Lower leg skin (tissue), 4 donors: Measurements from ENCODE around the gene SMIM3. TPM values are rescaled to one million over a fixed set of nuclear protein-coding genes. Genes with fewer than 3 reads are reported as not detected.
"Not testable (repeated sequence)": the region's sequence is repeated elsewhere in the genome, so short reads cannot be mapped to it uniquely, and the experiment has no call there.

Source experiments
- DNase-seq, 2 donors: peaks; one replicate each; pipeline ENCODE4 v3.0.0-alpha.2; 2019; ENCODE audit warnings: low spot score in 2 of 2
- H3K4me3 ChIP-seq: fragments of 200-600 bp; sonication (generic); 2 replicates; pipeline ENCODE4 v1.5.1; 2017; ENCODE audit warnings: mild to moderate bottlenecking, low read depth; ENCODE audit not compliant: poor library complexity, severe bottlenecking
- CTCF ChIP-seq, 3 donors: fragments of 450-650 bp; IDR thresholded peaks; one replicate each; pipeline ENCODE4 v1.5.1; 2016; ENCODE audit warnings: antibody characterized with exemption in 3 of 3, mild to moderate bottlenecking in 3 of 3, moderate library complexity in 2 of 3
- POLR2A ChIP-seq, 2 donors: fragments of 450-650 bp; IDR thresholded peaks; one replicate each; pipeline ENCODE4 v1.6.1; 2016 to 2017; ENCODE audit warnings: antibody characterized with exemption in 2 of 2, mild to moderate bottlenecking in 1 of 2, moderate library complexity in 1 of 2
- WGBS, 2 donors: methylation state at CpG; one replicate each; pipeline ENCODE4 v1.1.5; 2018; 5-methylcytosine and 5-hydroxymethylcytosine counted together
- intact Hi-C: fragments of 100-400 bp; cut with DNase I; formaldehyde crosslinking; loops from one replicate; pipeline ENCODE4 v1.15.0; 2023; ENCODE audit warnings: low total_unique reads
- total RNA-seq, 4 donors: library from RNA; depleted of rRNA; stranded (reverse); fragments of >200 nt; gene quantifications; one replicate each; pipeline ENCODE4 v1.1.0, GENCODE V29; 2016

Gene SMIM3
- total RNA-seq, 4 donors from 2014 or later = 6.2 to 17.6 (median 9.2) TPM

DNA sequence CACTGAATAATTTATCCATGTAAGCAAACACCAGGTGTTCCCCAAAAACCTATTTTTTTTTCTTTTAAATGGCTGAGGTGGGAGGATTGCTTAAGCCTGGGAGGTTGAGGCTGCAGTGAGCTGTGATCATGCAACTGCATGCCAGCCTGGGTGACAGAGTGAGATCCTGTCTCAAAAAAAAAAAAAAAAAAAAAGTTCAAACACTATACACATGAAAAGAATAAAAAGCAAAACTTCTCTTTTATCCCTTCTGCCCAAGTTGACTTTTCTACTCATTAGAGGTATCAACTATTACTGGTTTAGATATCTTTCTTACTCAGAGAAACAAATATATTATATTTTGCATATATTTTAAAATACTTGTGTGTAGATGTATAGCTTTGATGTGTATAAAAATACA is 37.6 kb upstream of the SMIM3 start:
- intact Hi-C loops = no loop called here
- no peak overlapping the region for H3K4me3 ChIP-seq
- no peak for TF ChIP-seq POLR2A (IDR thresholded peaks at IDR 0.05)
- TF ChIP-seq CTCF (IDR thresholded peaks at IDR 0.05) = no peak
- no peak for DNase-seq

DNA sequence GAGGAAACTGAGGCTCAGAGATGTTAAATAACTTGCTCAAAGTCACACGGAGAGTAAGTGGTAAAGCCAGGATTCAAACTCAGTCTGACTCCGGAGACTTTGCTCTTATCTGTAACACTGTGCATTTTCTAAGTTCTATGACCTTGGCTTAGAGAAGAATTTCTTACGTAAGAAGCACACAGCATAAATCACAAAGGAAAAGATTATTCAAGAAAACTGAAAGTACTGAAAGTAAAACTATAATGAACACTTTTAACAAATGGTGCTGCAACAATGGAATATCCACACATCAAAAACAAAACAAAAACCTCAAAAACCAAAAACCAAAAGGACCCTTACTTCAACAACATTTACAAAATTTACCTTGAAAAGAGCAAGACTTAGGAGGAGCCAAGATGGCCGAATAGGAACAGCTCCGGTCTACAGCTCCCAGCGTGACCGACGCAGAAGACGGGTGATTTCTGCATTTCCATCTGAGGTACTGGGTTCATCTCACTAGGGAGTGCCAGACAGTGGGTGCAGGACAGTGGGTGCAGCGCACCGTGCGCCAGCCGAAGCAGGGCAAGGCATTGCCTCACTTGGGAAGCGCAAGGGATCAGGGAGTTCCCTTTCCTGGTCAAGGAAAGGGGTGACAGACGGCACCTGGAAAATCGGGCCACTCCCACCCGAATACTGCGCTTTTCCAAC is 36.0 kb upstream of the SMIM3 start:
- 95 to 98% methylated on average over 18 of the region's 18 CpGs for WGBS, 2 donors
- H3K4me3 ChIP-seq, intact Hi-C loops, DNase-seq: not testable (repeated sequence)

GRCh38 chr5:150743142-150743488 is 35.4 kb upstream of the SMIM3 start:
- intact Hi-C loops, H3K4me3 ChIP-seq, DNase-seq: not testable (repeated sequence)
- WGBS, 2 donors = 91 to 92% methylated on average over 9 of the region's 9 CpGs

DNA sequence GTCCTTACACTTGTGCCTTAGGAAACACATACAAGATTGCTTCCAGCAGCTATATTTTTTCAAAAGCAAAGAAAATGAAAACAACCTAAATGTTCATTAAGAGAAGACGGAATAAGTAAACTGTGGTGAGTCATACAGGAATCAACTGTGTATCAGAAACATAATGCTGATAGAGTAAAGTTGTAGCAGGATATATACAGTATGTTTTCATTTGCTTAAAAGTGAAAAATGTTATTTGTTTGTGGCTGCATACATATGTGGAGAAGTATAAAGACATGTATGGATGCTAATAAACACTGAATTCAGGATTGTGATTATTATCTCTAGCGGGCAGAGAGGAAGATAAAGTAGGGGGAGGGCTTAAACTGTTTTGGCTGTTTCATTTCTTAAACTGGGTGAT is 28.1 kb upstream of the SMIM3 start:
- TF ChIP-seq POLR2A (IDR thresholded peaks at IDR 0.05) (no peak), CTCF (IDR thresholded peaks at IDR 0.05) (no peak)
- H3K4me3 ChIP-seq = no peak overlapping the region
- no peak for DNase-seq
- 76 to 80% methylated on average over 2 of the region's 2 CpGs for WGBS, 2 donors
- intact Hi-C loops = no loop called here

DNA sequence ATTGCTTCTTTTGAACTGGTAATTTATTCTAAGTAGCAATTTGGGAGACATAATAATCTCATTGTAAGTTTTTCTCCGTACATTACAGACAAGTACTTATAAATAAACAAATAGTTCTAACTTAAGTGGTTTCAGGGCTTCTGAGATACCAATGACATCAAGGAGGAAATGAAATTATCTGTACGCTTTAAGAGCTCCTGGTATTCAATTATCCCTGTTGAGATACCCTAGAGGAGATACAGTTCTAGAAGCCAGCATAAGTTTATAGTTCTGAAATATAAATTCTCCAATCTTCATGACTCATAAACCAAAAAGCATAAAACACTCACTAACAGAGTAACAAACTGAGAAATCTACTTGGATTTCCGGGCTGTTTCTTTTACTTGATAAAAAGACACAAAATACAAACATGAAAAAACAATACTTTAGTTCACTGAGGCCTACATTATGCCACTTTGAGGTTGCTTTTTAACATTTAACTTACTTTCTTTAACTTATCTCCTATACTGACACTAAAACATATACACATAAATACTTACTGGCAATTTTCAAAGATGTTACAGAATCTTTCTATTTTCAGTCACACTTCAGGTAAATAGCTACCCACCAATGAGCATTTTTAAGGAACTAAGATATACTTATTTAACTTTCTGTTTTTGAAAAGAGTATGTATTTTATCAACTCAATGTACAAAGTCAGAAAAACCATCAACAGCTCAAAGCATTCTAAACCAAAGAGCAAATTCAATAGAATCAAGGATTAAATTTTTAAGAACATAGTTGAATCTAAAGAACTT is 27.3 kb upstream of the SMIM3 start:
- WGBS, 2 donors = 69 to 74% methylated on average over 3 of the region's 3 CpGs
- intact Hi-C loops = no loop called here
- no peak for TF ChIP-seq POLR2A (IDR thresholded peaks at IDR 0.05)
- TF ChIP-seq CTCF (IDR thresholded peaks at IDR 0.05) = no peak
- no peak for DNase-seq
- H3K4me3 ChIP-seq = no peak overlapping the region

DNA sequence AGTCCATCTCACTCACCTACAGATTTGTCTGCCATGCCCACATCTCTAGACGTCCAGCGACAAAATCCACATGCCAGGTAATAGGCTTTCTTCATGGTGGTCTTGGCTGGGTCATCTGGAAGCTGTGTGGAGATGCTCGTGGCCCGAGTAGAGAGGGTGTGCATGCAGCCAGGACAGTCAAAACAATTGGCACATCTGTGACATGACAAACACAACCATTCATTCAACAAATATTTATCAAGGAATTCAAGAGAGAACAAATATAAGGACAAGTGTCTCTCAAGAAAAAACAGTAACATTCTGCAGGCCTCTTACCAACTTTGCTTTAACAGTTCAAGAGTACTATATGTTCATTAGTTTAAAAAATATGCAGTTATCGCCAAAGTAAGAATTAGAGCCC is 25.1 kb upstream of the SMIM3 start:
- intact Hi-C loops = no loop called here
- WGBS, 2 donors = 86 to 87% methylated on average over 5 of the region's 5 CpGs
- TF ChIP-seq POLR2A (IDR thresholded peaks at IDR 0.05) = no peak
- no peak for TF ChIP-seq CTCF (IDR thresholded peaks at IDR 0.05)
- no peak for DNase-seq
- H3K4me3 ChIP-seq = no peak overlapping the region

DNA sequence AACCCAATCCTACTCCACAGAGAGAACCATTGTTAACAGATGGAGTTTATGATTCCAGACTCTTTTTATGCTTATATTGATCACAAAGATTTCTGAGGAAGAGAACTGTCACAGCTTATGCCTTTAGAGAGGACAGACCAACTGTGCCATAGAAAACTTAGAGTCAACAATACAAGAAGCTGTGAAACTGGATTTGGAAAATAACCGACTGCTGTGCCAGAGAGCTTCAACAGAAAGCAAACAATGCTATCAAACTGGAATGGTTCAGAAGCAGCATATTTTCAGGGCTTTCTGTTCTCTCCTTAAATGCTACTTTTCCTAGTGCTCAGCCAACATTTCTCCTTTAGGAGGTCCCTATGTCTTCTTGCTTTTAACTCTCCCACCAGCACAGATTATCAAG is 24.7 kb upstream of the SMIM3 start:
- no peak for TF ChIP-seq CTCF (IDR thresholded peaks at IDR 0.05)
- no peak for TF ChIP-seq POLR2A (IDR thresholded peaks at IDR 0.05)
- DNase-seq = no peak
- no peak overlapping the region for H3K4me3 ChIP-seq
- intact Hi-C loops = no loop called here
- 78 to 85% methylated on average over 1 of the region's 1 CpG for WGBS, 2 donors
